Measurements from ENCODE around the gene FAM20A. TPM values are rescaled to one million over a fixed set of nuclear protein-coding genes. Genes with fewer than 3 reads are reported as not detected.
A peak's percentile ranks its signal among the peaks of the same experiment; 100 is the strongest.

FAM20A gene
- polyA plus RNA-seq, 3 donors: 0.91 to 1.6 TPM; not detected in 1

- no peak for TF ChIP-seq CTCF (IDR thresholded peaks at IDR 0.05)
- Mint-ChIP-seq H3K36me3 (peaks cover 25 to 33% of the 10 kb centered on the region in 2 donors), H3K27me3 (ENCODE audit: low read depth in 3 of 3) (peaks cover 0 to 5% (median 0%) of the 10 kb centered on the region in 3 donors), H3K4me1 (peaks cover 61% of the 10 kb centered on the region), H3K27ac (peak within 1 kb of the TSS; percentile 98 to 100 (median 100)), H3K9me3 (no peaks in the 10 kb centered on the region), H3K4me3 (peak within 1 kb of the TSS; percentile 98 to 99)
- Histone ChIP-seq H3K27ac (ENCODE audit: low read depth in 1 of 2, low read length in 2 of 2) (peak within 1 kb of the TSS; percentile 81 to 98), H3K4me3 (replicated peaks in 1 of 3; ENCODE audit: low read depth in 2 of 3, low read length in 3 of 3) (peak within 1 kb of the TSS; percentile 80 to 97 (median 90)), H3K27me3 (ENCODE audit: control insufficient read depth in 2 of 2, insufficient read depth in 2 of 2, low read length in 2 of 2) (no peaks in the 10 kb centered on the region), H2AFZ (ENCODE audit: insufficient read depth, low read depth, low read length, poor library complexity, severe bottlenecking) (peak within 1 kb of the TSS; percentile 96), H3K4me2 (replicated peaks; ENCODE audit: extremely low read depth, low read length, poor library complexity, severe bottlenecking) (peak within 1 kb of the TSS; percentile 91), H3K4me1 (ENCODE audit: control insufficient read depth in 1 of 2, insufficient read depth in 2 of 2, low read length in 2 of 2) (peaks cover 57 to 67% of the 10 kb centered on the region in 2 donors), H4K20me1 (ENCODE audit: insufficient read depth, low read length) (peaks cover 38% of the 10 kb centered on the region), H3K36me3 (replicated peaks in 1 of 2; ENCODE audit: control insufficient read depth in 1 of 2, insufficient read depth in 2 of 2, low read length in 2 of 2) (peaks cover 23 to 25% of the 10 kb centered on the region in 2 donors), H3K9me3 (replicated peaks in 1 of 2; ENCODE audit: control insufficient read depth in 1 of 2, insufficient read depth in 1 of 2, low read length in 2 of 2) (no peaks in the 10 kb centered on the region), H3K9ac (ENCODE audit: insufficient read depth, low read length, poor library complexity, severe bottlenecking) (peak within 1 kb of the TSS; percentile 92), H3K79me2 (ENCODE audit: insufficient read depth, low read length) (peaks cover 66% of the 10 kb centered on the region)
- intact Hi-C loops (cut with micrococcal nuclease): loop anchor here (2.0 to 10.0 kb wide), 4 partner anchors 50 to 732 kb away; partner anchors contain the start of gene FAM20A (in 1 of the 2)
- under 1% methylated on average over 81 of the region's 81 CpGs for WGBS (ENCODE audit: insufficient coverage)
- DNase-seq: peak; percentile 88 to 96 (median 90)
These were observed 88.8 kb downstream of the FAM20A start, which contains the start of gene PRKAR1A for GRCh38 chr17:68512247-68512959. TSS of gene PRKAR1A (plus strand) at chr17:68512430. CDS start at chr17:68515400, 2,970 bp downstream.

GRCh38 chr17:68511671-68512246, 89.4 kb downstream of the FAM20A start:
- H3K4me1 Mint-ChIP-seq: peaks cover 66% of the 10 kb centered on the region

More at GRCh38 chr17:68511671-68512246, 89.4 kb downstream of the FAM20A start:
- Histone ChIP-seq H3K79me2 (ENCODE audit: insufficient read depth, low read length) (peaks cover 59% of the 10 kb centered on the region), H3K36me3 (replicated peaks in 1 of 2; ENCODE audit: control insufficient read depth in 1 of 2, insufficient read depth in 2 of 2, low read length in 2 of 2) (peaks cover 17 to 19% of the 10 kb centered on the region in 2 donors), H3K4me2 (replicated peaks; ENCODE audit: extremely low read depth, low read length, poor library complexity, severe bottlenecking) (peak overlapping the region; percentile 91), H3K4me1 (ENCODE audit: control insufficient read depth in 1 of 2, insufficient read depth in 2 of 2, low read length in 2 of 2) (peaks cover 57 to 72% of the 10 kb centered on the region in 2 donors), H3K27me3 (ENCODE audit: control insufficient read depth in 2 of 2, insufficient read depth in 2 of 2, low read length in 2 of 2) (no peaks in the 10 kb centered on the region), H3K27ac (ENCODE audit: low read depth in 1 of 2, low read length in 2 of 2) (peak overlapping the region; percentile 72 to 98), H3K9me3 (replicated peaks in 1 of 2; ENCODE audit: control insufficient read depth in 1 of 2, insufficient read depth in 1 of 2, low read length in 2 of 2) (no peaks in the 10 kb centered on the region), H2AFZ (ENCODE audit: insufficient read depth, low read depth, low read length, poor library complexity, severe bottlenecking) (peak overlapping the region; percentile 96), H4K20me1 (ENCODE audit: insufficient read depth, low read length) (peaks cover 32% of the 10 kb centered on the region), H3K4me3 (replicated peaks in 1 of 3; ENCODE audit: low read depth in 2 of 3, low read length in 3 of 3) (peak overlapping the region; percentile 80 to 97 (median 90)), H3K9ac (ENCODE audit: insufficient read depth, low read length, poor library complexity, severe bottlenecking) (peak overlapping the region; percentile 92)
- Mint-ChIP-seq H3K27ac (peak overlapping the region; percentile 97 to 100 (median 100)), H3K4me3 (peak overlapping the region; percentile 98 to 99), H3K9me3 (peaks cover 0 to 3% (median 0%) of the 10 kb centered on the region in 7 donors), H3K36me3 (peaks cover 19 to 26% of the 10 kb centered on the region in 2 donors), H3K27me3 (ENCODE audit: low read depth in 3 of 3) (peaks cover 0 to 5% (median 0%) of the 10 kb centered on the region in 3 donors)
- intact Hi-C loops (cut with micrococcal nuclease): loop anchor here (2.0 to 10.0 kb wide), 4 partner anchors 49 to 733 kb away; partner anchors contain the start of gene FAM20A (in 1 of the 2)
- whole genome bisulfite sequencing (ENCODE audit: insufficient coverage): under 1% methylated on average over 49 of the region's 49 CpGs
- TF ChIP-seq CTCF (IDR thresholded peaks at IDR 0.05): no peak
- DNase-seq: peak in 1 of 3 donors; percentile 24

Measured in CD14-positive monocyte (primary cell).